SKM-1 (cell line): ENCODE data around the gene SUZ12.
"Not testable (repeated sequence)": the region's sequence is repeated elsewhere in the genome, so short reads cannot be mapped to it uniquely, and the experiment has no call there.

Experiments used
- DNase-seq: peaks from one replicate; lab custom pipeline; 2025; ENCODE audit not compliant: unreplicated experiment; lab: John Stamatoyannopoulos, UW

SUZ12 gene

GRCh38 chr17:31936615-31937609 is at the start of gene SUZ12:
TSS of gene SUZ12 (plus strand) at chr17:31937007. CDS start at chr17:31937247, 240 bp downstream.
- peak; percentile 58 for DNase-seq

GRCh38 chr17:31888124-31888523 is 48.7 kb upstream of the SUZ12 start:
- peak; percentile 62 for DNase-seq

DNA sequence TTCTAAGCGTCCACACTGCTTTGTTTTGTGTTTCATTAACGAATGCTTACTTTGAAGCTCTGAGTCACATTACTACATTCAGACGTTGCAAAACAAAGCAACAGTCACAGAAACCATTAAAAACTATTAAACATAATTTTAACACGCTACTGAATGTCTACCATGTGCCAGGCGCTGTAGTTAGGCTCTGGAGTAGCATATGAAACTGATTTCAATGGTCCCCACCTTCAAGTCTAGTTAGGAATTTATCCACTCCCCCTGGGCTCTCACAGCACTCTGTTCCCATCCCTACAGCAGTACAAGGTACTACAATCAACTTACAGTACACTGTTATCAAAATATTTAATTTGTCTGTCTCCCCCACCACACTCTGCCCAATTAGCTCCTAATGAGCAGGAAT is 35.9 kb upstream of the SUZ12 start:
- DNase-seq: no peak

DNA sequence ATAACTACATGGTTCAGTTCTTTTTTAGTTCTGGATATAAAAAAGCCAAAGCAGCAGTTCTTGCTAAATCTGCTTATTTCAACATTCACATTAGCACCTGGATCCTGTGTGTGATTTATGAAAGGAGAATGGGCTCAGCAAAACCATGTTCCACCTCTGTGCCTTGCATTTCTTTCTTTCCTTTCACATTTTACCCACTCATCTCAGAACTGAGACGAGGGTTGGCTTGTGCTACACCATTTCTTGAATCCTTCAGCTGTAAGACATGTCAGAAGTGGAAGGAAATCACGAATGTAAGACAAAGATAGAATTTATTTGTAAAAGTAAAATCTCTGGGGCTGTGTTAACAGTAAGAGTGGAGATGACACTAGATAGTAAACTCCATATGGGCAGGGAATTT is 34.1 kb upstream of the SUZ12 start:
- no peak for DNase-seq

DNA sequence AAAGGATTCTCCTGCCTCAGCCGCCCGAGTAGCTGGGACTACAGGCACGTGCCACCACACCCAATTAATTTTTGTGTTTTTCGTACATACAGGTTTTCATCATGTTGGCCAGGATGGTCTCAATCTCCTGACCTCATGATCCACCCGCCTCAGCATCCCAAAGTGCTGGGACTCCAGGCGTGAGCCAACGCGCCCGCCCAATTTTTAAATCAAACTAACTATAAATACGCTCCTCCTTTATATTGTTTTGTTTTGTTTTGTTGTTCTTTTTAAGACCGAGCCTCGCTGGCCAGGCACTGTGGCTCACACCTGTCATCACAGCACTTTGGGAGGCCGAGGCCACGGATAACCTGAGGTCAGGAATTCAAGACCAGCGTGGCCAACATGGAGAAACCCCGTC is 33.4 kb upstream of the SUZ12 start:
- no peak for DNase-seq

DNA sequence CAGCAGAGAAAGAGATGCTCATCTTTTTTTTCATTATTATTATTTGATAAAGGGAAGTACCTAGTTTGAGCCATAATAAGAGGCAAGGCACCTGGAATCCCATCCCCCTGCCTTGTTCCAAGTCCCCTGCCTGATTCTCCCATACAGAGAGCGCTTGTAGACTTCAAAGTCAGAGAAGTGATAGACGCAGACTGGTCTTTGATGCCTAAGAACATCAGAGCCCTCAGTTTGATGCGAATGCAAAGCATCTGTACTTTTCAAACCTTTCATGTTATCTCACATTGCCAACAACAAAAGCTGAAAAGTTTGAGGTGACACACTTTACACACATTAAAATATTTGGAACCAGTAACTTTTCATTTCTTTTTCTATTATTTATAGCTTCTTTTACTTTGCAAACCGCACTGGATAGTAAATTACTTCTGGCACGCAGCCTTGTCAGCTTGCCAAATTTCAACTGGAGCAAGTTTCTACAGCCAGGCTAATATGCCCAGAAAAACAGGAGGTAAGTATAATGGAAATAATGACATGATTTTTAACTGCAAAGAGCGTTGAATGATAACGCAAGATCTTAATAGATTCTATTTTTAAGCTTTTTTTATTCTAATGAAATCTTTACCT is 29.4 kb upstream of the SUZ12 start:
- no peak for DNase-seq

- DNase-seq: no peak
These were observed 28.4 kb upstream of the SUZ12 start for GRCh38 chr17:31908386-31908785.

GRCh38 chr17:31912705-31913104 is 24.1 kb upstream of the SUZ12 start:
- DNase-seq: not testable (repeated sequence)

- no peak for DNase-seq
These were observed 21.2 kb upstream of the SUZ12 start for GRCh38 chr17:31915456-31916100.

DNA sequence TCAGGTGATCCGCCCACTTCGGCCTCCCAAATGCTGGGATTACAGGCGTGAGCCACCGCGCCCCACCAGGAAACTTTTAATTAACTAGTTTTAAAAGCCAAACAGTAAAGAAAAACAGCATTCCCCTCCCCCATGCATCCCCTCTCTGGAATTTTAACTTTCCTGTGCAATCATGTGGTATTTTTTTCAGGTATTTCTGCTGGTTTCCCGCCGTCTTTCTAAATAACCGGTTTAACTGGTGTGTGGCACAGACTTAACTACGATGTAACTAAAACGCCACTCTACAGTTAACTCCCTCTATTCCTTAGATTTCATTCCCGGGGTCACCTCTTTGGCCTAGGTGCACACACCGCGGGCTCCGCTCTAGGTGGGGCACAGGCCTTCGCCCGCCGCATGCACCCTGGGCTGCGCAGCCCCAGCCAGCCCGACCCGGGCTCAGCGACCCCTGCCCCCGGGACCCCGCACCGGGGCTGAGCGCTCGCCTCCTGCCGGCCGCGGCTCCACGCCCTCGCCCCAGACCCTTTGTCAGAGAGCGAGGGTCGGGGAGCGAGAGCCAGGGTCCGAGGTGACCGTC is 20.2 kb upstream of the SUZ12 start:
- DNase-seq: no peak

- DNase-seq: no peak
These were observed 19.7 kb upstream of the SUZ12 start for GRCh38 chr17:31917065-31917529.

GRCh38 chr17:31917721-31918120 is 19.1 kb upstream of the SUZ12 start:
- DNase-seq: not testable (repeated sequence)

DNA sequence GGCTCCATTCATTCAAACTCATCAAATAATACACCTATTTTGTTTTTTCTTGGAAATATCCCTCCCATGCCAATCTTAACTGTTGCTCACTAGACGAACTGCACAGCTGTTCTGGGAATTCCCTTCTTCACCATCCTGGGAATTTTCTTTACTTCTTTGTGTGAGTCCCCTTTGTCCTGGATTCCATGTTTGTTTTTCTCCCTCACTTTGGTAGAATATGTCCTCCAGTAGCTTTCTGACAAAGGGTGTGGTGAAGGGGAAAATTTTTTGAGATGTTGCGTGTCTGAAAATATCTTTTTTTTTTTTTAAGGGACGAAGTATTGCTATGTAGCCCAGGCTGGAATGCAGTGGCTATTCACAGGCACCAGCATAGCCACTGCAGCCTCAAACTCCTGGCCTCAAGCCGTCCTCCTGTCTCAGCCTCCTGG is 18.1 kb upstream of the SUZ12 start:
- DNase-seq: no peak

DNA sequence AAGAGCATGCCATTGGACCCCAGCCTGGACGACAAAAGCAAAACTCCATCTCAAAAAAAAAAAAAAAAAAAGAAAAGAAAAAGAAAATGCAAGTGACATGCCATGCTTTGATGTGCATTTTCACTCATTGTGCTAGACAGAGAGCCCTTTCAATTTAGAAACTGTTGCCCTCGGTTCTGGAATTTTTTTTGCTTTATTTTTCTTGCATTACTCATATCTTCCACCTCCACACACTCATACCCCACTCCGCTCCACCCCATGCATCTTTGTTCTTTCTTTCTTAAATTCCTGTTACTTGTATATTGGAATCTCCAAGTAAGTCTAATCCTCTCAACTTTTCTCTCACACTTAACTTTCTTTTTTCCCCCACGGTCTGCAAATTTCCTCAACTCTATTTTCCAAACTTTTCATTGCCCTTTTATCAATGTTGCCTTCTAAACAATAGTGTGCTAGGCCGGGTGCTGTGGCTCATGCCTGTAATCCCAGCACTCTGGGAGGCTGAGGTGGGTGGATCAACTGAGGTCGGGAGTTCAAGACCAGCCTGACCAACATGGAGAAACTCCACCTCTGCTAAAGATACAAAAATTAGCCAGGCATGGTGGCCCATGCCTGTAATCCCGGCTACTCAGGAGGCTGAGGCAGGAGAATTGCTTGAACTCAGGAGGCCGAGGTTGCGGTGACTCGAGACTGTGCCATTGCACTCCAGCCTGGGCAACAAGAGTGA is 16.8 kb upstream of the SUZ12 start:
- DNase-seq: no peak

DNA sequence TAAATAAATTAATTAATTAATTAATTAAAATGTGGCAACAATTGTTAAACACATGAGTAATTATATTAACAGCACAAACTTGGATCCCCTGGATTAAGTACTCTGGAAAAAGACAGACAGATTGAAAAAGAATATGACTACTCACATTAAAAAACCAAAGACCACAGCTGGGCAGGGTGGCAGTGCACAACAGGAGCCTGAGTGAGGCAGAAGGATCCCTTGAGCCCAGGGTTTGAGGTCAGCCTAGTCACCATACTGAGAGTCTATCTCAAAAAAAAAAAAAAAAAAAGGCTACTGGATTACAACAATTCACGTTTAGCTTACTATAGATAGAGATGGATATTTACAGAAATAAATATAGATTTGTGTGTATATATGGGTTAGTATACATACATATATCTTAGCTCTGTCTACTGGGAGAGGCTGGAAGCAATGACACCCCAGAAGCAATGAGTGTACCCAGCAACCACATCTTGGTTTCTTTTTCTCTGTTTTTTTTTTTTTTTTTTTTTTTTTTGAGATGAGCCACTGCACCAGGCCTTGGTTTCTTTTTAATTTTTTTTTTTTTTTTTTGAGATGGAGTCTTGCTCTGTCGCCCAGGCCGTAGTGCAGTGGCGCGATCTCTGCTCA is 10.6 kb upstream of the SUZ12 start:
- no peak for DNase-seq

DNA sequence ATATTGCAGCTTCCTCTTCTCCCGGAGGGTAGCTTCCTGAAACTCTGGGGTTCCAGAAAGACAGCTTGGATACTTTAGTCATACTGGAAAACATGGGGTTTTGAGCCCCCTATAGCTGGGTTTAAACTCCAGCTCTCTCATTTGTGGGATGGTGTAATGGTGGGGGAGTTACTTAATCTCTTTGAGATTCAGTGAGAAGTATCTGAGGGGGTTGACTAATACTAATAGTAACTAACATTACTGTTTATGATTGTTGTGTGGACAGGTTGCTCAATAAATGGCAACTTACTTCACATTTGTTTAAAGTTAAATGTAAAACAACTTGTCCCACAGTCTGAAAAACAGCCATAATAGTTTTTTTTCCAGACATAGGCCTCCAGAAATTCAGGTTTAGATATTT is 5.1 kb upstream of the SUZ12 start:
- no peak for DNase-seq

GRCh38 chr17:31935512-31935911 is 1.3 kb upstream of the SUZ12 start:
- DNase-seq: no peak

GRCh38 chr17:31937926-31938641 is 1.3 kb downstream of the SUZ12 start:
- not testable (repeated sequence) for DNase-seq

DNA sequence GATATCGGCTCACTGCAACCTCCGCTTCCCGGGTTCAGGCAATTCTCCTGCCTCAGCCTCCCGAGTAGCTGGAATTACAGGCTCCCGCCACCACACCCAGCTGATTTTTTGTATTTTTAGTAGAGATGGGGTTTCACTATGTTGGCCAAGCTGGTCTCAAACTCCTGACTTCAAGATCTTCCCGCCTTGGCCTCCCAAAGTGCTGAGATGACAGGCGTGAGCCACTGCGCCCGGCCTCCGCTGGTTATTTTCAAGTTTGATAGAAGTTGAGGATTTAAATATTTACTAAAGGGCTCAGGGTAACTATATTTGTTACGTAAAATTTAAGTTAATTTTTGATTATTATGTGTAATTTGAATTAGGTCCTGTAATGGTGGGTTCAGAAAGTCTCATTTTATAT is 5.1 kb downstream of the SUZ12 start:
- not testable (repeated sequence) for DNase-seq
